ENCODE measurements around the gene GAB2. TPM values are rescaled to one million over a fixed set of nuclear protein-coding genes. Genes with fewer than 3 reads are reported as not detected.

GAB2 gene
- polyA plus RNA-seq, 3 donors from 2014 or later = 1.0 TPM; not detected in 1

GRCh38 chr11:78381865-78382264 lies 35.8 kb downstream of the GAB2 start:
- Mint-ChIP-seq H3K4me1 (no peaks in the 10 kb centered on the region), H3K27ac (no peak overlapping the region), H3K4me3 (no peak overlapping the region), H3K27me3 (ENCODE audit: low read depth in 3 of 3) (peaks cover 1 to 6% (median 2%) of the 10 kb centered on the region in 3 donors), H3K36me3 (peaks cover 0 to 5% (median 0%) of the 10 kb centered on the region in 3 donors), H3K9me3 (peaks cover 0 to 2% (median 0%) of the 10 kb centered on the region in 6 donors)
- no peak for DNase-seq

- no peak for DNase-seq
- peaks cover 1 to 6% (median 2%) of the 10 kb centered on the region in 3 donors for H3K27me3 Mint-ChIP-seq (ENCODE audit: low read depth in 3 of 3)
- H3K9me3 Mint-ChIP-seq = peaks cover 0 to 2% (median 0%) of the 10 kb centered on the region in 6 donors
- H3K4me3 Mint-ChIP-seq = no peak overlapping the region
- peaks cover 0 to 5% (median 0%) of the 10 kb centered on the region in 3 donors for H3K36me3 Mint-ChIP-seq
- no peak overlapping the region for H3K27ac Mint-ChIP-seq
- no peaks in the 10 kb centered on the region for H3K4me1 Mint-ChIP-seq
Observed at GRCh38 chr11:78380615-78381051, 37.0 kb downstream of the GAB2 start.

GRCh38 chr11:78379039-78379670 lies 38.5 kb downstream of the GAB2 start:
- Mint-ChIP-seq H3K36me3 (no peaks in the 10 kb centered on the region), H3K4me1 (no peaks in the 10 kb centered on the region), H3K9me3 (no peaks in the 10 kb centered on the region), H3K27me3 (ENCODE audit: low read depth in 3 of 3) (peaks cover 1 to 2% (median 2%) of the 10 kb centered on the region in 3 donors), H3K4me3 (no peak overlapping the region), H3K27ac (no peak overlapping the region)
- DNase-seq = no peak

GRCh38 chr11:78377625-78378418 lies 39.8 kb downstream of the GAB2 start:
- Mint-ChIP-seq H3K4me1 (no peaks in the 10 kb centered on the region), H3K4me3 (no peak overlapping the region), H3K27ac (no peak overlapping the region), H3K27me3 (ENCODE audit: low read depth in 3 of 3) (peaks cover under 1 to 2% (median 1%) of the 10 kb centered on the region in 3 donors), H3K36me3 (no peaks in the 10 kb centered on the region), H3K9me3 (no peaks in the 10 kb centered on the region)
- DNase-seq = no peak

- no peaks in the 10 kb centered on the region for H3K36me3 Mint-ChIP-seq
- H3K4me1 Mint-ChIP-seq = no peaks in the 10 kb centered on the region
- no peak for DNase-seq
- no peak overlapping the region for H3K4me3 Mint-ChIP-seq
- no peaks in the 10 kb centered on the region for H3K9me3 Mint-ChIP-seq
- no peak overlapping the region for H3K27ac Mint-ChIP-seq
- peaks cover 0 to 2% (median 1%) of the 10 kb centered on the region in 3 donors for H3K27me3 Mint-ChIP-seq (ENCODE audit: low read depth in 3 of 3)
Observed at GRCh38 chr11:78376858-78377257, 40.8 kb downstream of the GAB2 start.

- no peak for DNase-seq
- no peaks in the 10 kb centered on the region for H3K36me3 Mint-ChIP-seq
- H3K9me3 Mint-ChIP-seq = no peaks in the 10 kb centered on the region
- H3K27ac Mint-ChIP-seq = no peak overlapping the region
- no peaks in the 10 kb centered on the region for H3K4me1 Mint-ChIP-seq
- no peak overlapping the region for H3K4me3 Mint-ChIP-seq
- H3K27me3 Mint-ChIP-seq (ENCODE audit: low read depth in 3 of 3) = peaks cover 0 to 1% (median 0%) of the 10 kb centered on the region in 3 donors
Observed at GRCh38 chr11:78374917-78375316, 42.7 kb downstream of the GAB2 start.

GRCh38 chr11:78373689-78374088 lies 43.9 kb downstream of the GAB2 start:
- Mint-ChIP-seq H3K4me3 (no peak overlapping the region), H3K27ac (no peak overlapping the region)
- no peak for DNase-seq

GRCh38 chr11:78372114-78372768 lies 45.4 kb downstream of the GAB2 start:
- DNase-seq = no peak
- Mint-ChIP-seq H3K27me3 (ENCODE audit: low read depth in 3 of 3) (no peaks in the 10 kb centered on the region), H3K4me3 (no peak overlapping the region), H3K27ac (no peak overlapping the region), H3K9me3 (no peaks in the 10 kb centered on the region), H3K4me1 (no peaks in the 10 kb centered on the region), H3K36me3 (no peaks in the 10 kb centered on the region)

More at GRCh38 chr11:78373689-78374088, 43.9 kb downstream of the GAB2 start:
- Mint-ChIP-seq H3K27me3 (ENCODE audit: low read depth in 3 of 3) (peaks cover 0 to 1% (median 0%) of the 10 kb centered on the region in 3 donors), H3K36me3 (no peaks in the 10 kb centered on the region), H3K9me3 (no peaks in the 10 kb centered on the region), H3K4me1 (no peaks in the 10 kb centered on the region)

- Mint-ChIP-seq H3K4me3 (no peak overlapping the region), H3K27me3 (ENCODE audit: low read depth in 3 of 3) (no peaks in the 10 kb centered on the region), H3K27ac (no peak overlapping the region), H3K9me3 (no peaks in the 10 kb centered on the region), H3K4me1 (no peaks in the 10 kb centered on the region), H3K36me3 (no peaks in the 10 kb centered on the region)
- no peak for DNase-seq
Observed at GRCh38 chr11:78371221-78371891, 46.3 kb downstream of the GAB2 start.

GRCh38 chr11:78370406-78371172 lies 47.0 kb downstream of the GAB2 start:
- Mint-ChIP-seq H3K9me3 (no peaks in the 10 kb centered on the region), H3K36me3 (no peaks in the 10 kb centered on the region), H3K4me3 (no peak overlapping the region), H3K4me1 (no peaks in the 10 kb centered on the region), H3K27me3 (ENCODE audit: low read depth in 3 of 3) (no peaks in the 10 kb centered on the region), H3K27ac (no peak overlapping the region)
- no peak for DNase-seq

- no peaks in the 10 kb centered on the region for H3K4me1 Mint-ChIP-seq
- DNase-seq = no peak
- no peak overlapping the region for H3K4me3 Mint-ChIP-seq
- H3K36me3 Mint-ChIP-seq = no peaks in the 10 kb centered on the region
- H3K27ac Mint-ChIP-seq = no peak overlapping the region
- no peaks in the 10 kb centered on the region for H3K9me3 Mint-ChIP-seq
- peaks cover 0 to 4% (median 2%) of the 10 kb centered on the region in 3 donors for H3K27me3 Mint-ChIP-seq (ENCODE audit: low read depth in 3 of 3)
Observed at GRCh38 chr11:78365381-78365792, 52.2 kb downstream of the GAB2 start.

GRCh38 chr11:78364128-78364751 lies 53.4 kb downstream of the GAB2 start:
- no peak overlapping the region for H3K4me3 Mint-ChIP-seq
- peaks cover 2 to 4% (median 4%) of the 10 kb centered on the region in 3 donors for H3K27me3 Mint-ChIP-seq (ENCODE audit: low read depth in 3 of 3)
- no peaks in the 10 kb centered on the region for H3K4me1 Mint-ChIP-seq
- DNase-seq = no peak
- H3K27ac Mint-ChIP-seq = peak overlapping the region in 1 of 6 donors; percentile 12
- H3K36me3 Mint-ChIP-seq = no peaks in the 10 kb centered on the region
- no peaks in the 10 kb centered on the region for H3K9me3 Mint-ChIP-seq

All from immature natural killer cell (primary cell).